CD4-positive, CD25-positive, alpha-beta regulatory T cell (primary cell): Measurements from ENCODE around the gene IL18RAP. TPM values are rescaled to one million over a fixed set of nuclear protein-coding genes. Genes with fewer than 3 reads are reported as not detected.

Experiments
- ATAC-seq, 2 donors: fragments of 150-1000 bp; cut with Tn5 transposase; one replicate each; pipeline ENCODE4 v1.10.0; 2021; ENCODE audit warnings: low read depth in 2 of 2, moderate number of reproducible peaks in 2 of 2, moderate library complexity in 1 of 2
- DNase-seq, 3 donors: peaks; one replicate each; pipeline versions ENCODE4 v3.0.0 to v3.0.0-alpha.2; 2012 to 2022; ENCODE audit warnings: mixed read lengths in 1 of 3
- H3K27ac ChIP-seq: one replicate; pipeline ENCODE4 v1.7.0; 2013; ENCODE audit warnings: mild to moderate bottlenecking, low read length; ENCODE audit not compliant: insufficient read depth, poor library complexity, severe bottlenecking
- H3K27me3 ChIP-seq: one replicate; pipeline ENCODE4 v1.7.0; 2013; ENCODE audit warnings: low read length; ENCODE audit not compliant: control insufficient read depth, insufficient read depth
- H3K36me3 ChIP-seq: one replicate; pipeline ENCODE4 v1.7.0; 2013; ENCODE audit warnings: mild to moderate bottlenecking, low read length, moderate library complexity; ENCODE audit not compliant: control insufficient read depth, insufficient read depth
- H3K4me1 ChIP-seq: 2 replicates; pipeline ENCODE4 v1.7.0; 2013; ENCODE audit warnings: mild to moderate bottlenecking, low read length; ENCODE audit not compliant: insufficient read depth, control insufficient read depth, poor library complexity, severe bottlenecking
- H3K4me3 ChIP-seq: one replicate; pipeline ENCODE4 v1.7.0; 2013; ENCODE audit warnings: low read depth, mild to moderate bottlenecking, low read length, moderate library complexity
- H3K9me3 ChIP-seq, 2 experiments: 1 replicate in 1 of 2; 2 replicates in 1 of 2; pipeline ENCODE4 v1.7.0; 2013; ENCODE audit warnings: low read length in 2 of 2, mild to moderate bottlenecking in 1 of 2, moderate library complexity in 1 of 2; ENCODE audit not compliant: control insufficient read depth in 2 of 2
- H3K27ac Mint-ChIP-seq, 3 donors: one replicate each; pipeline ENCODE4 v1.8.0; 2020 to 2022; ENCODE audit warnings: mild to moderate bottlenecking in 3 of 3, mixed read lengths in 3 of 3, moderate library complexity in 2 of 3
- H3K27me3 Mint-ChIP-seq: one replicate; pipeline ENCODE4 v1.8.0; 2022; ENCODE audit warnings: mild to moderate bottlenecking, mixed read lengths
- H3K36me3 Mint-ChIP-seq: one replicate; pipeline ENCODE4 v1.8.0; 2020; ENCODE audit warnings: mixed read lengths
- H3K4me1 Mint-ChIP-seq, 4 donors: one replicate each; pipeline ENCODE4 v1.8.0; 2020 to 2022; ENCODE audit warnings: mixed read lengths in 4 of 4, mild to moderate bottlenecking in 1 of 4
- H3K4me3 Mint-ChIP-seq, 4 donors: one replicate each; pipeline ENCODE4 v1.8.0; 2020 to 2022; ENCODE audit warnings: mild to moderate bottlenecking in 4 of 4, mixed read lengths in 4 of 4, moderate library complexity in 3 of 4
- H3K9me3 Mint-ChIP-seq, 7 donors: one replicate each; pipeline ENCODE4 v1.8.0; 2020 to 2022; ENCODE audit warnings: mixed read lengths in 7 of 7, mild to moderate bottlenecking in 3 of 7, moderate library complexity in 2 of 7
- polyA plus RNA-seq, 4 donors: library from polyadenylated mRNA; unstranded; fragments of 300-500 nt; fragmentation: Illumina TruSeq; gene quantifications; one replicate each; pipeline ENCODE4 v1.2.3, GENCODE V29; 2021
- total RNA-seq: library from RNA; stranded (reverse); gene quantifications from one replicate; pipeline ENCODE4 v1.2.3, GENCODE V29; 2022

Gene IL18RAP
- total and polyA plus RNA-seq, 5 donors from 2014 or later = 0.41 to 0.44 TPM; not detected in 3

DNA sequence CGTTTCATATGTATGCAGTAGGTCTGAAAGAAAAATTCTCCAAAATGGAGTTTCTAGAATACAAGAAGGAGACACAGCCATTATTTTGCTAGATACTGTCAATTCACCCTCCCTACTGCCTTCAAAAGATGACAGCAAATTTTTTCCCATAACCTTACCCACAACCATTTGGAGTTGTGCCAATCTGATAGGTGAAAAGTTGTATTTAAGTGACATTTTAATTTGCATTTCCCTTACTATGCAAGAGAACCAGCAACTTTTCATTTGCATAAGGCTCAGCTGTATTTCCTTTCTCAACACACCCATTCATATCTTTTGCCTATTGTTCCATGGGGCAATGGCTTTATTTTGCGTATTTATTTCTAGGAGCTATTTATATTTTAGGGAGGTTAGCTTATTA is 31.4 kb upstream of the IL18RAP start:
- peaks cover 8% of the 10 kb centered on the region for H3K4me1 ChIP-seq
- Mint-ChIP-seq H3K4me1 (peaks cover 0 to 22% (median 18%) of the 10 kb centered on the region in 4 donors), H3K9me3 (no peaks in the 10 kb centered on the region), H3K36me3 (peaks cover 11% of the 10 kb centered on the region), H3K27ac (peak overlapping the region in 1 of 3 donors; percentile 19), H3K27me3 (no peaks in the 10 kb centered on the region), H3K4me3 (no peak overlapping the region)
- peak; percentile 28 to 37 for ATAC-seq
- peaks cover 5% of the 10 kb centered on the region for H3K36me3 ChIP-seq
- no peak overlapping the region for H3K4me3 ChIP-seq
- H3K27ac ChIP-seq = no peak overlapping the region
- H3K27me3 ChIP-seq = no peaks in the 10 kb centered on the region
- DNase-seq = peak in 1 of 3 donors; percentile 24
- H3K9me3 ChIP-seq = no peaks in the 10 kb centered on the region

DNA sequence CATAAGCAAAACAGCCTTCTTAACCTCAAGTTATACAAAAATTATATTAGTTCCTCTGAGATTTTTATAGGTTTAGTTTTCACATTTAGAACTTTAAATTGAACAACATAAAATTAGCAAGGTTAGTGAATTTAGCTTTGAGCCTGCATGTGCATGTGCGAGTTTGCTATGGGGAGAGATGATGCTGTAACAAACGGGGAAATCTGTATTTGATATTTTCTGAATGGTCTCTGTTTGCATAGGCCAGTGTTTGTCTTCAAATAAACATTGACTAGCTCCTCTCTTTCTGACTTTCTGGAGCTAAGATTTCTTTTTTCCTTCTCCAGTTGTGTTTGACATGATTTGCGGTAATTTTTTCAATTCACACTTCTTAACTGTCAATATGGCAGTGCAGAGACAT is 30.9 kb upstream of the IL18RAP start:
- no peak for ATAC-seq

DNA sequence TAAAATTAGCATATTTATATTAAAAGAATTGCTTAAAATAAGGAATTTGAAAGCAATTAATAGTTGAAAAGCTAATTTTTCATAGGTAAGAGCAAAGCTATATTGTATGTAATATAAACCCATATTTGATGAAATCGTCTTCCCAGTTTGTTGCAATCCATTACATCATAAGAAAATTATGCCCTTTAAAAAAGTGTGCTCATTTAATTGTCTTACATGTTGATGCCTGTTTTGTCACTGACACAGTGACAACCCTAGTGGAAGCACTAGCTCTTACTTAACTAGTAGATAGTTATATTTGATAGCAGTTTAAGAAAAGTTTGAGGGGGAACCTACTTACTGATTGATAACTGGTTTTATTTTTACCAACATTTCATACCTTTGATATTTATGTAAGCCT is 30.0 kb upstream of the IL18RAP start:
- Histone ChIP-seq H3K36me3 (peaks cover 5% of the 10 kb centered on the region), H3K27ac (no peak overlapping the region), H3K4me1 (peaks cover 8% of the 10 kb centered on the region), H3K4me3 (no peak overlapping the region), H3K27me3 (no peaks in the 10 kb centered on the region), H3K9me3 (no peaks in the 10 kb centered on the region)
- DNase-seq (no peak), ATAC-seq (no peak)
- no peaks in the 10 kb centered on the region for H3K9me3 Mint-ChIP-seq
- peaks cover 4% of the 10 kb centered on the region for H3K36me3 Mint-ChIP-seq
- peaks cover 0 to 17% (median 13%) of the 10 kb centered on the region in 4 donors for H3K4me1 Mint-ChIP-seq
- peak overlapping the region in 1 of 3 donors; percentile 41 for H3K27ac Mint-ChIP-seq
- no peaks in the 10 kb centered on the region for H3K27me3 Mint-ChIP-seq
- no peak overlapping the region for H3K4me3 Mint-ChIP-seq

More for the DNA sequence above, 30.9 kb upstream of the IL18RAP start:
- no peak for DNase-seq
- H3K4me1 Mint-ChIP-seq = peaks cover 0 to 21% (median 18%) of the 10 kb centered on the region in 4 donors
- H3K27me3 Mint-ChIP-seq = no peaks in the 10 kb centered on the region
- peaks cover 10% of the 10 kb centered on the region for H3K36me3 Mint-ChIP-seq
- no peaks in the 10 kb centered on the region for H3K9me3 Mint-ChIP-seq
- Histone ChIP-seq H3K9me3 (no peaks in the 10 kb centered on the region), H3K4me3 (no peak overlapping the region), H3K4me1 (peaks cover 8% of the 10 kb centered on the region), H3K27ac (no peak overlapping the region), H3K36me3 (peaks cover 5% of the 10 kb centered on the region), H3K27me3 (no peaks in the 10 kb centered on the region)
- no peak overlapping the region for H3K4me3 Mint-ChIP-seq
- H3K27ac Mint-ChIP-seq = no peak overlapping the region

DNA sequence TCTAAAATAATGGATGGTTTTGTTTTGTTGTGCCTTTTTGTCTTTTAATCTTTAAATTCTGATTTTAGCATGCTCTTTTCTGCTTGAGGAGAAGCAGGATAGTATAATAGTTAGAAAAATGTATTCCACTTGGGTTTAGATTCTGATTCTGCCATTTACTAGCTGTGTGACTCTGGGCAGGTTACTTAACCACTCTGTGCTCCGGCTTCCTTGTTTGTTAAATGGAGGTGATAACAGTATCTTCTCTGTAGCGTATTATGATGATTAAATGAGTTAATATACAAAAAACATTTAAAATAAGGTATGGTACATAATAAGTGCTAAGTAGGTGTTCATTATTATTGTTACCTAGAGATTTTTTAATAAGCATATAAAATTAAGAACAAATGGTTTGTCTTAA is 26.9 kb upstream of the IL18RAP start:
- H3K9me3 Mint-ChIP-seq = no peaks in the 10 kb centered on the region
- no peak overlapping the region for H3K4me3 ChIP-seq
- DNase-seq = no peak
- no peaks in the 10 kb centered on the region for H3K36me3 Mint-ChIP-seq
- H3K36me3 ChIP-seq = no peaks in the 10 kb centered on the region
- no peak overlapping the region for H3K27ac ChIP-seq
- H3K4me1 Mint-ChIP-seq = peaks cover 10 to 22% (median 15%) of the 10 kb centered on the region in 4 donors
- H3K4me3 Mint-ChIP-seq = no peak overlapping the region
- no peak for ATAC-seq
- H3K27ac Mint-ChIP-seq = no peak overlapping the region
- peaks cover 7% of the 10 kb centered on the region for H3K4me1 ChIP-seq
- H3K27me3 ChIP-seq = no peaks in the 10 kb centered on the region
- H3K9me3 ChIP-seq = no peaks in the 10 kb centered on the region
- H3K27me3 Mint-ChIP-seq = no peaks in the 10 kb centered on the region

DNA sequence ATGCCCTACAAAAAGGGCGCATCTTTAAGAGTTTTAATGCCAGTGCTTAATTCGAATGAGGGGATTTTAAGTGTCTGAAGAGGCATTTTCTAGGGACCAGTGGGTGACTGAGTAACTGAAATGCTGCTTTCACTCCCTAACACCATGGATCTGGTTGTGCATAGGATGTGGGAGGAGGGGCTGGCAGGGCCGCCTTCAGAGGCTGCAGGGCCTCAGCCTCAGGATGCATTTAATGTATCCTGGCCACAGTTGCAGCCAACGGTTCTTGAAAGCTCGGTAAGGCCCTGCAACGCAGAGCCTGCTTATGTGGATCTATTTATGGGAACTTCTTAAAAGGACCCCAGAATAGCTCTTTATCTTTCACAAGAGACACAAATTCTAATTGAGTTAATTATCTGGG is 25.8 kb upstream of the IL18RAP start:
- no peak overlapping the region for H3K4me3 ChIP-seq
- Mint-ChIP-seq H3K27ac (no peak overlapping the region), H3K9me3 (no peaks in the 10 kb centered on the region), H3K36me3 (no peaks in the 10 kb centered on the region), H3K4me1 (peaks cover 6 to 20% (median 17%) of the 10 kb centered on the region in 4 donors), H3K4me3 (no peak overlapping the region), H3K27me3 (no peaks in the 10 kb centered on the region)
- H3K9me3 ChIP-seq = no peaks in the 10 kb centered on the region
- no peak for ATAC-seq
- H3K27ac ChIP-seq = no peak overlapping the region
- no peaks in the 10 kb centered on the region for H3K27me3 ChIP-seq
- H3K4me1 ChIP-seq = no peaks in the 10 kb centered on the region
- DNase-seq = no peak
- no peaks in the 10 kb centered on the region for H3K36me3 ChIP-seq

DNA sequence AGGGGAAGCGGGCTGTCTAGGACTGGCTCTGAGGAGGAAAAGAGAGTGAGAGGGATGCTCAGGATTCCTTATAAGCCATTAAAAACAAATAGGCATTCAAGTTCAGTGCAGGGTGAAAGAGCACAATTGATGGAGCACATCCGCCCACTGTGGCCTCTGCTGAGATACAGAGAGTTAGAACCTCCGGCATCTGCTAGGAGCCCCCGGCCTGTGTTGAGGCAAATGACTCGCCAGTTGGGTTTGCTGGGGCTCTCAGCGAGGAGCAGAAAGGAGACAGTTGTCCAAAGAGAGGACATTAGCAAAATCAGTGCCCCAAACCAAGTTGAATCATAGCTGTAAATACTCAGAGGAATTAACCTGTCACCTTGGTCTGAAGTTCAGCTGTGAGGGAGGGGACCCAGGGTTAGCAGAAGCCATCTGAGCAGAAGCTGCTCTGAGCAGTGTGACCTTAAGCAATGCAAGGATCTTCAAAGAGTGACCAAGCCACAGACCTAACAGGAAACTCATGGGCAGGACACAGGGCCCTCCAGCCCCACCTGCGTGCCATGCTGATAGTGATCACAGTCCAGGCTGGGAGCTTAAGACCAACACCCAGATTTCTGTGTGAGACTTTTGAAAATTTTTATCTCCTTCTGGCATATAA is 23.3 kb upstream of the IL18RAP start:
- no peaks in the 10 kb centered on the region for H3K36me3 ChIP-seq
- Mint-ChIP-seq H3K9me3 (no peaks in the 10 kb centered on the region), H3K27me3 (no peaks in the 10 kb centered on the region), H3K4me1 (peaks cover 6 to 19% (median 16%) of the 10 kb centered on the region in 4 donors), H3K27ac (peak overlapping the region in 2 of 3 donors; percentile 20 to 44), H3K4me3 (no peak overlapping the region), H3K36me3 (no peaks in the 10 kb centered on the region)
- H3K9me3 ChIP-seq = no peaks in the 10 kb centered on the region
- H3K27ac ChIP-seq = no peak overlapping the region
- ATAC-seq = peak; percentile 24 to 37
- H3K4me3 ChIP-seq = no peak overlapping the region
- DNase-seq = no peak
- H3K4me1 ChIP-seq = no peaks in the 10 kb centered on the region
- H3K27me3 ChIP-seq = no peaks in the 10 kb centered on the region

DNA sequence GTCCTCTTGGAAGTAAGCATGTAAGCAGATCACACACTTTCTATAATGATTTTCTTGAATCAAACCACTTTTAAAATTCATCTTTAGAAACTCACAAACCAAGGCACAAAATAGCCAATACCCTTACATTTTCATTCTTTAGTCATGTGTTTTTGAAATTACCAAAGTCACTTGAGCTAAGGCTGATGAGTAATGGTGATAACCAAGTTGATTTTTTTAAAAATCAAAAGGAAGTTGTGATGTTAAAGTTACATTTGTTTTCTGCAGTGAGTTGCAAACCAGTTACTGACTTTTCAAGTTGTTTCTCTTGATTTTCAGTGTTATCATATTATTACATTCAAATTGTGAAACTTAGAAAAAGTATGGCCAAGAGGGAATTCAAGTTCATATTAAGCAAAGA is 21.5 kb upstream of the IL18RAP start:
- ATAC-seq = no peak
- Histone ChIP-seq H3K36me3 (no peaks in the 10 kb centered on the region), H3K27me3 (no peaks in the 10 kb centered on the region), H3K4me3 (no peak overlapping the region), H3K4me1 (no peaks in the 10 kb centered on the region), H3K9me3 (no peaks in the 10 kb centered on the region), H3K27ac (no peak overlapping the region)
- Mint-ChIP-seq H3K27me3 (no peaks in the 10 kb centered on the region), H3K27ac (peak overlapping the region in 1 of 3 donors; percentile 78), H3K9me3 (peaks cover 0 to 1% (median 0%) of the 10 kb centered on the region in 7 donors), H3K4me3 (no peak overlapping the region), H3K4me1 (peaks cover 6 to 19% (median 16%) of the 10 kb centered on the region in 4 donors), H3K36me3 (no peaks in the 10 kb centered on the region)
- peak in 1 of 3 donors; percentile 17 for DNase-seq

DNA sequence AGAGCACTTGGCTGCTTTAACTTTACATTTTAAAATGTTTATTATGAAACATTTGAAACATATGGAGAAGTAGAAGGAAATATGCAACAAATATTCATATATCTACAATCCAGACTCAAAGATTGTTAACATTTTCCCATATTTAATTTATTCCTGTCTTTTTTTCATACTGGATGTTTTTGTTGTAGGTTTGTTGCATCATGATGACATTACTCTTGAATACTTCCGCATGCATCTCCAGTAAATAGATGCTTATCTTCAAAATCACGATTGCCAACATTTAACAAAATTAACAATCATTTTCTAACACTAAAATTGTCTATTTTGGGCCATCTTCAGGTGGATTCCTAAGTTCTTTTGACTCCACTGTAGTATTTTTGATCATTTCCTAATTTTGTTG is 21.1 kb upstream of the IL18RAP start:
- Histone ChIP-seq H3K36me3 (no peaks in the 10 kb centered on the region), H3K4me1 (no peaks in the 10 kb centered on the region), H3K27ac (no peak overlapping the region), H3K4me3 (no peak overlapping the region), H3K27me3 (no peaks in the 10 kb centered on the region), H3K9me3 (no peaks in the 10 kb centered on the region)
- Mint-ChIP-seq H3K27ac (peak overlapping the region in 2 of 3 donors; percentile 24 to 78), H3K36me3 (no peaks in the 10 kb centered on the region), H3K9me3 (peaks cover 0 to 1% (median 0%) of the 10 kb centered on the region in 7 donors), H3K4me1 (peaks cover 6 to 19% (median 16%) of the 10 kb centered on the region in 4 donors), H3K27me3 (no peaks in the 10 kb centered on the region), H3K4me3 (no peak overlapping the region)
- ATAC-seq (no peak), DNase-seq (no peak)
